ENCODE measurements around the gene OR2A7.
"Not testable (repeated sequence)": the region's sequence is repeated elsewhere in the genome, so short reads cannot be mapped to it uniquely, and the experiment has no call there.

The OR2A7 gene
- 0 to 0.28 reads per million in 2 donors for total RNA-seq

GRCh38 chr7:144264692-144265091 lies at the start of gene OR2A7:
Gene OR2A7 (minus strand): TSS chr7:144264792. CDS start chr7:144259628, 5,164 bp downstream.
- DNase-seq: not testable (repeated sequence)

GRCh38 chr7:144311872-144312469 lies 47.4 kb upstream of the OR2A7 start, which contains the start of gene OR2A1:
Gene OR2A1 (plus strand): TSS chr7:144312419. CDS start chr7:144318125, 5,706 bp downstream.
- not testable (repeated sequence) for DNase-seq

- DNase-seq: not testable (repeated sequence)
These were observed 46.6 kb upstream of the OR2A7 start for GRCh38 chr7:144311218-144311617.

- not testable (repeated sequence) for DNase-seq
These were observed 45.1 kb upstream of the OR2A7 start for GRCh38 chr7:144309702-144310101.

GRCh38 chr7:144305156-144305555 lies 40.6 kb upstream of the OR2A7 start:
- not testable (repeated sequence) for DNase-seq

- DNase-seq: not testable (repeated sequence)
These were observed 39.0 kb upstream of the OR2A7 start for GRCh38 chr7:144303607-144304006.

- DNase-seq: not testable (repeated sequence)
These were observed 38.1 kb upstream of the OR2A7 start for GRCh38 chr7:144302578-144303303.

GRCh38 chr7:144293794-144294499 lies 29.4 kb upstream of the OR2A7 start:
- DNase-seq: not testable (repeated sequence)

GRCh38 chr7:144292384-144293161 lies 28.0 kb upstream of the OR2A7 start:
- DNase-seq: not testable (repeated sequence)

GRCh38 chr7:144291607-144292006 lies 27.0 kb upstream of the OR2A7 start:
- DNase-seq: not testable (repeated sequence)

- not testable (repeated sequence) for DNase-seq
These were observed 22.7 kb upstream of the OR2A7 start for GRCh38 chr7:144287171-144287784.

GRCh38 chr7:144283716-144284115 lies 19.1 kb upstream of the OR2A7 start:
- DNase-seq: not testable (repeated sequence)

- not testable (repeated sequence) for DNase-seq
These were observed 17.9 kb upstream of the OR2A7 start for GRCh38 chr7:144282490-144282889.

GRCh38 chr7:144281981-144282380 lies 17.4 kb upstream of the OR2A7 start:
- not testable (repeated sequence) for DNase-seq

GRCh38 chr7:144280010-144280409 lies 15.4 kb upstream of the OR2A7 start:
- DNase-seq: not testable (repeated sequence)

GRCh38 chr7:144275281-144275680 lies 10.7 kb upstream of the OR2A7 start:
- DNase-seq: not testable (repeated sequence)

GRCh38 chr7:144269188-144269587 lies 4.6 kb upstream of the OR2A7 start, which contains the start of gene CTAGE8:
Gene CTAGE8 (minus strand): TSS chr7:144269288. CDS start chr7:144269250, 38 bp downstream.
- DNase-seq: not testable (repeated sequence)

GRCh38 chr7:144262128-144262527 lies 2.5 kb downstream of the OR2A7 start:
- DNase-seq: not testable (repeated sequence)

GRCh38 chr7:144259067-144259466 lies 5.5 kb downstream of the OR2A7 start:
- not testable (repeated sequence) for DNase-seq

GRCh38 chr7:144256112-144256511 lies 8.5 kb downstream of the OR2A7 start:
- DNase-seq: no peak

- DNase-seq: no peak
These were observed 9.1 kb downstream of the OR2A7 start for GRCh38 chr7:144255471-144255897.

GRCh38 chr7:144252307-144252706 lies 12.3 kb downstream of the OR2A7 start:
- not testable (repeated sequence) for DNase-seq

All from T-helper 9 cell (primary cell).